Esophagus squamous epithelium (tissue), 4 donors: ENCODE data around the gene LMOD1.

Experiments
- POLR2A ChIP-seq, 4 donors: fragments of 450-650 bp; IDR thresholded peaks; one replicate each; pipeline ENCODE4 v1.6.1; 2017; ENCODE audit warnings: antibody characterized with exemption in 4 of 4, mild to moderate bottlenecking in 4 of 4, moderate library complexity in 3 of 4
- TF ChIP-seq, protein P1 (sequence below), 6 experiments: fragments of 450-650 bp in 4 of 6; fragments of 200-600 bp in 2 of 6; sonication (generic) in 2 of 6; IDR thresholded peaks; one replicate each; pipeline ENCODE4 v1.5.1; 2016 to 2019; ENCODE audit warnings: antibody characterized with exemption in 6 of 6, mild to moderate bottlenecking in 4 of 6, moderate library complexity in 4 of 6

DNA sequence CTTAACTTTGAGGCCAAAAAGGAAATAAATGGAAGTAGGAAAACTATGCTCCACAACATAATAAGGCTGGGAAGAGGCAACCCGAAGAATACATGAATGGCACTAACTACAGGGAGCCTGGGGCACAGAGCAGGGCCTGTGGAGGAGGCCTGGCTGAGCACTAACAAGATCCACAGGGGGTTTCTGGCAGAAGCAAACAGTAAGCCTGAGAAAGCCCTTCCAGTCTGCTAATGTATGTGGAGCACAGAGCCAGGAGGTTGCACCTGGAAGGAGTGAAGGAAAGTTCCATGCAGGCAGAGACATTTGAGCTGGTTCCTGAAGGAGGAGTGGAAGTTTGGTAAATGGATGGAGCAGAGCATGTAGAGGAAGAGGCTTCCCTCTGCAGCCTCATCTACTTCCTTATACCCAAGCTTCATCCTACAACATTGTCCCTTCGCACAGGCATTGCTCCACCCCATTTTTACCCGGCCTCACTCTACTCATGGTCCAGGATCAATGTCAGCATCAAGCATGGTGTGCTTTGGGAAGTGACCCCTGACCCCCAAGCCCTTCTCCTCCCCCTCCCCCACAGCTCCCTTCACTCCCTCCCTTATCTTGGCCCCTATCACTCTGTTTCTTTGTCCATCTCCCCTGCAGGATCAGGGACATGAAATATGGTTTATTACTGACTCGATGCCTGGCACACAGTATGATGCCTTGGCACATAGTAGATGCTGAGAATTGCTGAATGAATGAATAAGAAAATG is 34.3 kb downstream of the LMOD1 start:
- TF ChIP-seq, protein P1, sequence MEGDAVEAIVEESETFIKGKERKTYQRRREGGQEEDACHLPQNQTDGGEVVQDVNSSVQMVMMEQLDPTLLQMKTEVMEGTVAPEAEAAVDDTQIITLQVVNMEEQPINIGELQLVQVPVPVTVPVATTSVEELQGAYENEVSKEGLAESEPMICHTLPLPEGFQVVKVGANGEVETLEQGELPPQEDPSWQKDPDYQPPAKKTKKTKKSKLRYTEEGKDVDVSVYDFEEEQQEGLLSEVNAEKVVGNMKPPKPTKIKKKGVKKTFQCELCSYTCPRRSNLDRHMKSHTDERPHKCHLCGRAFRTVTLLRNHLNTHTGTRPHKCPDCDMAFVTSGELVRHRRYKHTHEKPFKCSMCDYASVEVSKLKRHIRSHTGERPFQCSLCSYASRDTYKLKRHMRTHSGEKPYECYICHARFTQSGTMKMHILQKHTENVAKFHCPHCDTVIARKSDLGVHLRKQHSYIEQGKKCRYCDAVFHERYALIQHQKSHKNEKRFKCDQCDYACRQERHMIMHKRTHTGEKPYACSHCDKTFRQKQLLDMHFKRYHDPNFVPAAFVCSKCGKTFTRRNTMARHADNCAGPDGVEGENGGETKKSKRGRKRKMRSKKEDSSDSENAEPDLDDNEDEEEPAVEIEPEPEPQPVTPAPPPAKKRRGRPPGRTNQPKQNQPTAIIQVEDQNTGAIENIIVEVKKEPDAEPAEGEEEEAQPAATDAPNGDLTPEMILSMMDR (IDR thresholded peaks at IDR 0.05): no peak
- no peak for TF ChIP-seq POLR2A (IDR thresholded peaks at IDR 0.05)
